OCI-LY1 (cell line): ENCODE measurements around the gene TAX1BP3.
A peak's percentile ranks its signal among the peaks of the same experiment; 100 is the strongest.

Source experiments
- H2AFZ ChIP-seq: fragments of 200-600 bp; sonication (generic), shearing (Covaris generic); 2 replicates; pipeline ENCODE4 v1.6.0; 2014; ENCODE audit warnings: antibody characterized with exemption, mild to moderate bottlenecking, low read length
- H3F3A ChIP-seq: fragments of 200-600 bp; sonication (generic), shearing (Covaris generic); 2 replicates; pipeline ENCODE4 v1.6.0; 2014; ENCODE audit warnings: mild to moderate bottlenecking, antibody characterized with exemption, low read length, moderate library complexity; ENCODE audit not compliant: insufficient read depth
- H3K27ac ChIP-seq: fragments of 200-600 bp; sonication (generic); 2 replicates; pipeline ENCODE4 v1.5.1; 2014; ENCODE audit warnings: low read length, mixed run types, mild to moderate bottlenecking, low read depth; ENCODE audit not compliant: poor library complexity, severe bottlenecking
- H3K27me3 ChIP-seq: fragments of 200-600 bp; sonication (generic); 2 replicates; pipeline ENCODE4 v1.6.0; 2014; ENCODE audit warnings: antibody characterized with exemption, mild to moderate bottlenecking, low read length, moderate library complexity; ENCODE audit not compliant: insufficient read depth
- H3K36me3 ChIP-seq: fragments of 200-600 bp; sonication (generic); 2 replicates; pipeline ENCODE4 v1.6.1; 2014; ENCODE audit warnings: mild to moderate bottlenecking, antibody characterized with exemption, low read length, moderate library complexity, mixed read lengths; ENCODE audit not compliant: insufficient read depth
- H3K4me1 ChIP-seq: fragments of 200-600 bp; sonication (generic); 2 replicates; pipeline ENCODE4 v1.5.1; 2014; ENCODE audit warnings: mild to moderate bottlenecking, low read length, moderate library complexity; ENCODE audit not compliant: insufficient read depth, severe bottlenecking
- H3K4me2 ChIP-seq: fragments of 200-600 bp; sonication (generic), shearing (Covaris generic); 2 replicates; pipeline ENCODE4 v1.6.1; 2014; ENCODE audit warnings: low read length
- H3K4me3 ChIP-seq: fragments of 200-600 bp; sonication (generic); 2 replicates; pipeline ENCODE4 v1.5.1; 2014; ENCODE audit warnings: low read length, low read depth, mild to moderate bottlenecking, mixed read lengths; ENCODE audit not compliant: poor library complexity, severe bottlenecking
- H3K79me2 ChIP-seq: fragments of 200-600 bp; shearing (Covaris generic); 2 replicates; pipeline ENCODE4 v1.6.1; 2016; ENCODE audit warnings: mixed run types, low read length, mixed read lengths; ENCODE audit not compliant: insufficient read depth
- H3K9ac ChIP-seq: fragments of 200-600 bp; sonication (generic), shearing (Covaris generic); 2 replicates; pipeline ENCODE4 v1.6.1; 2014; ENCODE audit warnings: mild to moderate bottlenecking, low read length, mixed read lengths
- H3K9me2 ChIP-seq: fragments of 200-600 bp; sonication (generic), shearing (Covaris generic); 2 replicates; pipeline ENCODE4 v1.6.1; 2014; ENCODE audit warnings: low read depth, mild to moderate bottlenecking, low read length, mixed read lengths
- H3K9me3 ChIP-seq: fragments of 200-600 bp; shearing (Covaris generic); 2 replicates; pipeline ENCODE4 v1.6.1; 2014; ENCODE audit warnings: low read length, mixed read lengths
- H4K20me1 ChIP-seq: fragments of 200-600 bp; sonication (generic), shearing (Covaris generic); 2 replicates; pipeline ENCODE4 v1.6.0; 2016; ENCODE audit warnings: mild to moderate bottlenecking, low read length; ENCODE audit not compliant: insufficient read depth
- EZH2 ChIP-seq: fragments of 200-600 bp; sonication (generic), shearing (Covaris generic); IDR thresholded peaks from 2 replicates; pipeline ENCODE4 v1.8.0; 2017; ENCODE audit warnings: borderline replicate concordance, mixed run types, mild to moderate bottlenecking, antibody characterized with exemption, low read length, moderate library complexity, mixed read lengths
- TF ChIP-seq, protein P1 (sequence below): fragments of 200-600 bp; sonication (generic), shearing (Covaris generic); IDR thresholded peaks from 2 replicates; pipeline ENCODE4 v1.5.1; 2017; ENCODE audit warnings: mild to moderate bottlenecking, antibody characterized with exemption, low read length, moderate library complexity, mixed read lengths

The TAX1BP3 gene

GRCh38 chr17:3688027-3688553 lies 19.7 kb upstream of the TAX1BP3 start:
- peak overlapping the region; percentile 44; the same call in 1 of the 2 replicates for H3K9ac ChIP-seq
- H3K4me1 ChIP-seq: peaks cover 39% of the 10 kb centered on the region
- H3K27me3 ChIP-seq: no peaks in the 10 kb centered on the region
- H2AFZ ChIP-seq: no peak overlapping the region
- TF ChIP-seq, protein P1, sequence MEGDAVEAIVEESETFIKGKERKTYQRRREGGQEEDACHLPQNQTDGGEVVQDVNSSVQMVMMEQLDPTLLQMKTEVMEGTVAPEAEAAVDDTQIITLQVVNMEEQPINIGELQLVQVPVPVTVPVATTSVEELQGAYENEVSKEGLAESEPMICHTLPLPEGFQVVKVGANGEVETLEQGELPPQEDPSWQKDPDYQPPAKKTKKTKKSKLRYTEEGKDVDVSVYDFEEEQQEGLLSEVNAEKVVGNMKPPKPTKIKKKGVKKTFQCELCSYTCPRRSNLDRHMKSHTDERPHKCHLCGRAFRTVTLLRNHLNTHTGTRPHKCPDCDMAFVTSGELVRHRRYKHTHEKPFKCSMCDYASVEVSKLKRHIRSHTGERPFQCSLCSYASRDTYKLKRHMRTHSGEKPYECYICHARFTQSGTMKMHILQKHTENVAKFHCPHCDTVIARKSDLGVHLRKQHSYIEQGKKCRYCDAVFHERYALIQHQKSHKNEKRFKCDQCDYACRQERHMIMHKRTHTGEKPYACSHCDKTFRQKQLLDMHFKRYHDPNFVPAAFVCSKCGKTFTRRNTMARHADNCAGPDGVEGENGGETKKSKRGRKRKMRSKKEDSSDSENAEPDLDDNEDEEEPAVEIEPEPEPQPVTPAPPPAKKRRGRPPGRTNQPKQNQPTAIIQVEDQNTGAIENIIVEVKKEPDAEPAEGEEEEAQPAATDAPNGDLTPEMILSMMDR: no peak
- TF ChIP-seq EZH2: no peak
- H3K9me3 ChIP-seq: no peaks in the 10 kb centered on the region
- H3K79me2 ChIP-seq: no peaks in the 10 kb centered on the region
- H3K27ac ChIP-seq: peak overlapping the region; percentile 92
- no peaks in the 10 kb centered on the region; the same call in 1 of the 2 replicates for H3F3A ChIP-seq
- peaks cover 5% of the 10 kb centered on the region; the same call in 1 of the 2 replicates for H3K36me3 ChIP-seq
- H4K20me1 ChIP-seq: no peaks in the 10 kb centered on the region
- H3K4me2 ChIP-seq: peak overlapping the region; percentile 51
- H3K9me2 ChIP-seq: no peaks in the 10 kb centered on the region
- peak overlapping the region; percentile 25 for H3K4me3 ChIP-seq

DNA sequence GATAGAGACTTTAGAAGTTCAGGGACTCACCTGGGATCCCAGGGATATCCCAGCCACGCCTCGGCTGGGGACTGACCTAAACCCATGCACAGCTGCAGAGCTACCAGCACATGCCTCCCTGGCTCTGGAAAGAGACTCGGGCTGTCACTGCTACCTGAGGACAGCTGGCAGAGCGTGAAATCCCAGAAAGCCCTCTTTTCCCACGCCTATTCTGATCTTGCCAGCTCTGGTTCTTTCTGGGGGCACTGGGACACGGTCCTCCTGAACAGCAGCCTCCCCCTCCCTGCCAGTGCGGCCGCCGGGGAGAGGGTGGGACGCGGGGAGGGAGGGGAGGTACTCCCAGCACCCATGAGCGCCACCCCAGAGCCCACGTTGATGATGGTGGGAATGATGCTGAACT lies 16.8 kb upstream of the TAX1BP3 start:
- Histone ChIP-seq H3K4me3 (no peak overlapping the region), H3K9me2 (no peaks in the 10 kb centered on the region), H3K4me1 (peaks cover 24% of the 10 kb centered on the region), H3K27ac (peak overlapping the region; percentile 88), H3K79me2 (no peaks in the 10 kb centered on the region), H2AFZ (no peak overlapping the region), H3K36me3 (peaks cover 12% of the 10 kb centered on the region; the same call in 1 of the 2 replicates), H3K27me3 (no peaks in the 10 kb centered on the region), H4K20me1 (no peaks in the 10 kb centered on the region), H3K9me3 (no peaks in the 10 kb centered on the region), H3F3A (no peaks in the 10 kb centered on the region; the same call in 1 of the 2 replicates), H3K4me2 (no peak overlapping the region), H3K9ac (no peak overlapping the region)
- TF ChIP-seq, protein P1: no peak

- no peaks in the 10 kb centered on the region; the same call in 1 of the 2 replicates for H3F3A ChIP-seq
- H3K27ac ChIP-seq: no peak overlapping the region
- H3K36me3 ChIP-seq: peaks cover 7% of the 10 kb centered on the region; the same call in 1 of the 2 replicates
- no peak overlapping the region for H3K4me3 ChIP-seq
- H3K4me1 ChIP-seq: peaks cover 3% of the 10 kb centered on the region
- no peak overlapping the region for H2AFZ ChIP-seq
- H3K4me2 ChIP-seq: no peak overlapping the region
- H3K9me2 ChIP-seq: no peaks in the 10 kb centered on the region
- no peaks in the 10 kb centered on the region for H3K9me3 ChIP-seq
- no peak overlapping the region for H3K9ac ChIP-seq
- no peaks in the 10 kb centered on the region for H3K79me2 ChIP-seq
- H4K20me1 ChIP-seq: no peaks in the 10 kb centered on the region
- TF ChIP-seq EZH2: no peak
- TF ChIP-seq, protein P1: peak; percentile 97
- no peaks in the 10 kb centered on the region for H3K27me3 ChIP-seq
These were observed 14.7 kb upstream of the TAX1BP3 start for GRCh38 chr17:3683054-3683511.
